ENCODE data around the gene TAF3.
"Not testable (repeated sequence)": the region's sequence is repeated elsewhere in the genome, so short reads cannot be mapped to it uniquely, and the experiment has no call there.

Gene TAF3

DNA sequence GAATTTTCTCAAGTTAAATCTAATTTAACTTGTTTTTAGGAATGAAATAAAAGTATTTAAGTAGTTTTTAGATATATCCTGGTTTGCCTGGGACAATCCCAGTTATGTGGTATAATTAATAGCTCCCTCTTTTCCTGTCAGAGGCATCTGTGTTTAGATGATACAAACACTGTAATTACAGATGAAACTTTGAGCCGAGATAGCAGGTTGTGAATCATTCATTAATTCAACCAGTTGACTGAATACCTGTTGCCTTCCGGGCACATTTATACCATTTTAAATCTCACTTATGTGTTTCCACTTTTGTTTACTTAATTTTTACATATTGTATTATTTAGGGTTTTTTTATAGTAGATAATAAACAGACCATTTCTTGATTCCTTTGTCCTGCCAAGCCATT is 154.1 kb downstream of the TAF3 start:
- no peak for DNase-seq

DNA sequence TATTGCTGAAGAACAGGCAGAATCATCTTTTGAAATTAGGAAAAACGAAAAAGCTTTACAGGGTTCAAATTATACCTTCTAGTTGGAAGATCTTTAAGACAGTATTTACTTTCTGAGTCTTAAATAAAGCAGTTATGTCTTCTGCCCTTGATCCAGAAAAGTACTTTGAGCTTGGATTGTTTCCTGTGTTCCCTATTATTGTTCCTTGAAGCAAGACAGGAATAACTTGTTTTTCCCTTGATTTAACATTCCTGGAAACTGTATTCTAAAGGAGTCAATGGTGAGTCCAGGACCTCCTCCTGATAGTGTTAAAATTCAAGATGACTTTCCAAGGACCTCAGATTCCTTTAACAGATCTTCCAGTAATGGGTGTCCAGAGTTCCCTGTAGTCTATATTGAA is 161.9 kb downstream of the TAF3 start:
- no peak for DNase-seq

DNA sequence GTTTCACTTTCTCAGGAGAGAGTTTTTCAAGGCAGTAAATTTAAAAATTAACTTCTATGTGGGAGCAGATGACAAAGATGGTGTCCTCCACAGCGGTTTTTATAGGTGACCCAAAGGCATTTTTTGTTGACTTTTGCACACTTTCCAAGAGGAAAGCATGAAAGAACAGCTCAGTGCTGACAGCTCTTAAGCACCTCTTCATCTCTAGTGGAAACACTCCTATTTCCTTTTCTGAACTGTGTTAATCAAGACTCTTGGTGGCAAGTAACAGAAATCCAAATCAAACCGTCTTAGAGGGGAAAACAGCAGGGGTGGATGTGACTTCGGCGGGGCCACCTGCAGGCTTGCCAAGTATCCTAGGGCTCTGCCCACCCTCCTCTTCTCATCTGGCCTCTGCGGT is 164.4 kb downstream of the TAF3 start:
- DNase-seq = no peak

DNA sequence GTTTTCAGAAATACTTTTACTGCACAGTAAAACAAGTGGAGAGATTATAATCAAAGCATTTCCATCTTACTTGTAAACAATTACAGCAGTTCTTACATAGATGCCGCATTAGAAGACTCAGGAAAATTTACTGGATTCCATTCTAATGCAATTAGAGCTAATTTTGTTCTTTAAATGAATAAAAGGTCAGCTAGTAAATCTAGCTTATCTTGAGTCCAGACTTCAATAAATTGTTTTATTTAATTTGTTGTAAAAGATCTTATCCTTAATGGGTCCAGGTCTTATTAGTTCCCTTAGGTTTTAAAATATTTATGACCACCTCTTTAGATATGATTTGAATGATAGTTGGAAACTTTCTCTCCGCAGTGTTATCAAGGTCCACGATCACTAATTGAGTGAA is 166.0 kb downstream of the TAF3 start:
- DNase-seq = no peak

DNA sequence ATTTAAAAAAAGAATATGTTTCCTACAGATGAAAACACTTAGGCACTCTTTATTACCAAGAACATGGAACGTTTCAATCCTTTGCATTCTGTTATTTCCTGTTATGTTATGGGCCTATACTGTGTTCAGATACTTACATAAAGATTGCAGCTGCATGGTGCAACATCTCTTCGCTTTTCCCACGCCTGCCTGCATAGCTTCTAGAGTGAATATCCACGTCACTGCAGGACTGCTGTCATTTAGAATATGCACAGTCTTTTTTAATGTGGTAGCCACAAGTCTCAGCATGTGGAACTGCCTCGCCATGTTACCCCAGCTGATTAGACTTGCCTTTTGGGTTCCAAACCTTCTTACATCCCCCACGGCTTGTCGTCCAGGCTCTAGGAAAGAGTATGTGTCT is 166.6 kb downstream of the TAF3 start:
- DNase-seq = no peak

GRCh38 chr10:7986851-7987250 is 168.5 kb downstream of the TAF3 start:
- no peak for DNase-seq

GRCh38 chr10:7988989-7989388 is 170.7 kb downstream of the TAF3 start:
- DNase-seq = no peak

GRCh38 chr10:7998831-7999230 is 180.5 kb downstream of the TAF3 start:
- DNase-seq = no peak

DNA sequence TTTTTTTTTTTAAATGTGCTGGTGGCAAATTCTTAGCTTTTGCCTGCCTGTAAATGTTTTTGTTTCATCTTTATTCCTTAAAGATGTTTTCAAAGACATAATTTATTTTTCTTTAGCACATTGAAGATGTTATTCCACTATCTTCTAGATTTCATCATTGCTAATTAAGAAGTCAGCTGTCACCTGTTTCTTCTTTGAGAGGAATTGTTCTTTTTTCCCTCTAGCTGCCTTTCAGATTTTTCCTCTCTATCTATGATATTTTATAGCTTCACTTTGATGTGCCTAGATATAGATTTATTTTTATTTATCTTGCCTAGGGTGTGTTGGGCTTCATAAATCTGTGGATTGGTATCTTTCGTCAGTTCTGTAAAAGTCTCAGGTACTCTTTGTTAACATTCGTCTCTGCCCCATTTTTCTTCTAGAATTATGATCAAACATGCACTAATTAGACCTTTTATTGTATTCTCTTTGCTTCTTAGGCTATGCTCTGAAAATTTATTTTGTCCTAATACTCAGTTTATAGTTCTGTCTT is 186.2 kb downstream of the TAF3 start:
- no peak for DNase-seq

GRCh38 chr10:8006274-8006999 is 188.1 kb downstream of the TAF3 start:
- no peak for DNase-seq

DNA sequence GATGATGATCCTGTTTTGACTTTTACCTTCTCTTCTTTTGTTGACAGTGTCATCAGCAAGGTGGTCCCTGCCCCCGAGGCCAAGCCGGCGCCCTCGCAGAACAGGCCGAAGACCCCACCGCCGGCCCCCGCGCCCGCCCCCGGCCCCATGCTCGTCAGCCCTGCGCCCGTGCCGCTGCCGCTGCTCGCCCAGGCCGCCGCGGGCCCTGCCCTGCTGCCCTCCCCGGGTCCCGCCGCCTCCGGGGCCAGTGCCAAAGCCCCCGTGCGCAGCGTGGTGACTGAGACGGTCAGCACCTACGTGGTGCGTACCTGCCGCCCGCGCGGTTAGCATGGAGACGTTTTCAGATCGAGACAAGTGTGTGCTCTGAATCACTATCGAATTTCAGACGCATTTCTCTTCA is 190.7 kb downstream of the TAF3 start:
- no peak for DNase-seq

DNA sequence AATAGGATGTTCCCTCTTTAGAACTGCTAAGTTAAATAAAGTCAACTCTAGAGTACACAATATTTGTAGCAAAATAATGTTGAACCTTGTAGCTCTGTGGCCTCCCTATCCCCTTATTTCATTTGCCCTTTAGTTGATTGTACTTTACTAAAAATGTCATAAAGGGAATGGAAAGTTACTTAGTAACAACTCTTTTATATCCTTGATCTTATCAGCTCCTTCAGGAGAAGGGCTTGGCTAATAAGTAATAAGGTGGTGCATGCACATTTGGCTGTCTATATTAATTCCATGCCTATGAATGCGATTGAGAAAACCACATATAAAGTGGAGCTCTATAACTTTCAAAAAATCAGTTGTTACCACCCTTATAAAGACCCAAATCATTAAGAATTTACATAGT is 194.7 kb downstream of the TAF3 start:
- DNase-seq = no peak

- DNase-seq = no peak
Observed at GRCh38 chr10:8013619-8014018, 195.3 kb downstream of the TAF3 start.

DNA sequence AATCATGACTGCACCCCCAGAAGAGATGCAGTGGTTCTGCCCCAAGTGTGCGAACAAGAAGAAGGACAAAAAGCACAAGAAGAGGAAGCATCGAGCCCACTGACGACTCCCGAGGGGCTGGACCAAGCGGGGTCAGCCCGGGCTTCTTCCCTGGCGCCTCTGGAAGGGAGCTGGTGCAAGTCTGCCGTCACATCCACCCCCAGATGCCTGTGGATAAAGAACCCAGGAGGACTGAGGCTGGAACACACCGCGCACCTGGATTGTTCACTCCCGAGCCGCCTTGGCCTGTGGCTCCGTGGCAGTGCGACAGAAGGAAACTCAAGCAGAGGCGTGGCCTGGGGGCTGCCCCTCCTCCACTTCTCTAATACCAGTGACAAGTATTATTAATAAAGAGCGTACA is 196.3 kb downstream of the TAF3 start:
- no peak for DNase-seq

GRCh38 chr10:8017277-8017676 is 199.0 kb downstream of the TAF3 start:
- no peak for DNase-seq

DNA sequence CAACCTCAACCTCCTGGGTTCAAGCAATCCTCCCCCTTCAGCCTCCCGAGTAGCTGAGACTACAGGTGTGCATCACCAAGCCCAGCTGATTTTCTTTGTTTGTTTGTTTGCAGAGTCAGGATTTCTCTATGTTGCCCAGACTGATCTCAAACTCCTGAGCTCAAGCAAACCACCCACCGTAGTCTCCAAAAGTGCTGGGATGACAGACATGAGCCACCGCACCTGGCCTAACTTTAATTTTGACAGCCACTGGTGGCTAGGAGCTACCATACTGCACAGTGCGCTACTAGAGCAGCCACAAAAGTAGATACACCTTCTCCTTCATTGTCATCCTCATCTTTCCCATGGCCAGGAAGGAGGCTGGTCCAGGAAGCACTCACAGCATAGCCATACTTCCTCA is 205.0 kb downstream of the TAF3 start:
- DNase-seq = no peak

- no peak for DNase-seq
Observed at GRCh38 chr10:8023851-8024250, 205.5 kb downstream of the TAF3 start.

- no peak for DNase-seq
Observed at GRCh38 chr10:8026349-8027259, 208.3 kb downstream of the TAF3 start.

- not testable (repeated sequence) for DNase-seq
Observed at GRCh38 chr10:8031211-8031610, 212.9 kb downstream of the TAF3 start.

DNA sequence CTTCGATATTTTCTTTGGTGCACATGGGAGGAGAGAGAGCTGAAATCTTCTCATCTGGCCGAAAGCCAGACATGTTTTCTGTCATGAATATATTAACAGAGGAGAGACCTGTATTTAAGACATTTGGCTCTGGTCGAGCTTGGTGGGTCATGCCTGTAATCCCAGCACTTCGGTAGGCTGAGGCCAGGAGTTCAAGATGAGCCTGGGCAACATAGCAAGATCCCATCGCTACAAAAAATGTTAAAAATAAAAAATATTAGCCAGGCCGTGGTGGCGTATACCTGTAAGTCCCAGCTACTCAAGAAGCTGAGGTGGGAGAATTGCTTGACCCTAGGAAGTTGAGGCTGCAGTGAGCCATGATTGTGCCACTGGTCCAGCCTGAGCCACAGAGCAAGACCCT is 214.3 kb downstream of the TAF3 start:
- no peak for DNase-seq

GRCh38 chr10:8033812-8034465 is 215.6 kb downstream of the TAF3 start:
- DNase-seq = no peak

DNA sequence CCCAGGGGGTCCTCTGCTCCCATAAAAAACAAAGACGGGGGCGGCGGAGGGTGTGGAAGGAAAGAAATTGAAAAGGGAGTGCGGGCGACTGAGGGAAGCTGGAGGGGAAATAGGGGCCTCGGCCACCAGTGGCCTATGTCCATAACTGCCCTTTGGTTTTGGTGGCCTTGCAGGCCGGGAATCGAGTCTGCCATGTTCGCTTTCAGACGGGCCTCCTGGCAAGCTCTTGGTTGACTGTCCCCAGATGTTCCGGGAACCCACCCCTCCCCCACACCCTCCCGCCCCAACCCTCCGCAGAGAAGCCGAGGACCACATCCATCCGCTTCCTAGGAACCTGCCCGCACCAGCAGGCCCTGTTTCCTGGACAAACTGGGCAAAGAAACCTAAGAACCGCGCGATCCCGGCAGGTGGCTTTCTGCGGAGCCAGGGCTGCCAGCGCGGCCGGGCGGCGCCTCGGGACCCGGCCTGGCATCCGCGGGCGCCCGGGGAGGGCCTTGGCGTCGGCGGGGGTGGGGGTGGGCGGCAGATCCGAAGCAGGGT is 216.2 kb downstream of the TAF3 start:
- DNase-seq = no peak

- no peak for DNase-seq
Observed at GRCh38 chr10:8035006-8035640, 216.8 kb downstream of the TAF3 start.
